ENCODE data around the gene DNAJB6.

GRCh38 chr7:157384301-157384700, 47.5 kb downstream of the DNAJB6 start:
- TF ChIP-seq CTCF (conservative IDR thresholded peaks at IDR 0.05) (no peak), ZFX (IDR thresholded peaks at IDR 0.05) (no peak)

Measured in C4-2B (cell line).